Right cardiac atrium (tissue), 5 donors: ENCODE data around the gene ARSK. TPM values are rescaled to one million over a fixed set of nuclear protein-coding genes. Genes with fewer than 3 reads are reported as not detected.

ENCODE experiments used
- ATAC-seq, 2 donors: fragments of 200-7000 bp; cut with Tn5 transposase; one replicate each; pipeline versions ENCODE4 v1.8.0 to v1.9.1; 2020; ENCODE audit warnings: moderate library complexity in 2 of 2, mild to moderate bottlenecking in 1 of 2
- DNase-seq, 3 donors: peaks; one replicate each; pipeline ENCODE4 v3.0.0-alpha.2; 2020
- H3K27ac ChIP-seq: one replicate; pipeline ENCODE4 v1.5.1; 2013; ENCODE audit warnings: mild to moderate bottlenecking, low read length, control low read depth, moderate library complexity
- H3K27me3 ChIP-seq: one replicate; pipeline ENCODE4 v1.6.1; 2013; ENCODE audit not compliant: control insufficient read depth, insufficient read depth
- H3K4me1 ChIP-seq: one replicate; pipeline ENCODE4 v1.6.1; 2013; ENCODE audit warnings: low read length; ENCODE audit not compliant: control insufficient read depth, insufficient read depth
- H3K4me3 ChIP-seq: one replicate; pipeline ENCODE4 v1.5.1; 2013; ENCODE audit warnings: low read length, control low read depth
- H3K9me3 ChIP-seq: one replicate; pipeline ENCODE4 v1.6.1; 2013; ENCODE audit warnings: low read length; ENCODE audit not compliant: control insufficient read depth
- WGBS: extraction: QIAGEN DNeasy Blood & Tissue Kit; methylation state at CpG from one replicate; pipeline ENCODE4 v1.1.7; 2013; 5-methylcytosine and 5-hydroxymethylcytosine counted together
- intact Hi-C, 4 donors: fragments of 100-400 bp; cut with DNase I; formaldehyde crosslinking; loops; one replicate each; pipeline versions ENCODE4 v1.11.0 to v1.14.0; 2022 to 2023
- polyA plus RNA-seq: library from polyadenylated mRNA; stranded (reverse); fragments of 200-250 nt; gene quantifications from one replicate; pipeline ENCODE4 v1.2.3, GENCODE V29; 2013
- total RNA-seq, 4 donors: library from RNA; stranded (reverse); fragmentation: NEBNext Ultra II Directional; extraction: Animal tissue kit (Norgen Biotek cat#: 25700); gene quantifications; one replicate each; pipeline ENCODE4 v1.2.1, GENCODE V29; 2021
- donor health status: healthy with polysubstance abuse.
- donor health status: DM: no; HTN: yes; CAD: no.
- donor health status: DM: no; HTN: no; CAD: no.
- donor health status: DM: no; HTN: yes; CAD: no; lungs with severe emphysema.
- donor health status: DM: yes; HTN: yes; CAD: no.

ARSK gene
- total and polyA plus RNA-seq, 5 donors, result 3.6 to 5.2 (median 4.2) TPM

- Histone ChIP-seq H3K27ac (no peak overlapping the region), H3K4me1 (no peaks in the 10 kb centered on the region), H3K9me3 (no peaks in the 10 kb centered on the region), H3K4me3 (no peak overlapping the region), H3K27me3 (no peaks in the 10 kb centered on the region)
- intact Hi-C loops, result no loop called here
- 67% methylated on average over 4 of the region's 4 CpGs for WGBS
- ATAC-seq, result no peak
- no peak for DNase-seq
Observed at GRCh38 chr5:95564450-95564849, 9.5 kb downstream of the ARSK start.

- intact Hi-C loops, result no loop called here
- H3K27ac ChIP-seq, result no peak overlapping the region
- no peaks in the 10 kb centered on the region for H3K4me1 ChIP-seq
- no peak for DNase-seq
- no peaks in the 10 kb centered on the region for H3K9me3 ChIP-seq
- no peak for ATAC-seq
- H3K4me3 ChIP-seq, result no peak overlapping the region
- no peaks in the 10 kb centered on the region for H3K27me3 ChIP-seq
- 83% methylated on average over 4 of the region's 4 CpGs for WGBS
Observed at GRCh38 chr5:95565280-95565920, 10.5 kb downstream of the ARSK start.

- no peak for DNase-seq
- ATAC-seq, result no peak
- WGBS, result 90% methylated on average over 2 of the region's 2 CpGs
Observed at GRCh38 chr5:95572016-95572415, 17.1 kb downstream of the ARSK start.

GRCh38 chr5:95581576-95581975 is 26.7 kb downstream of the ARSK start:
- 96% methylated on average over 2 of the region's 2 CpGs for WGBS
- ATAC-seq, result no peak
- intact Hi-C loops, result no loop called here

More at GRCh38 chr5:95572016-95572415, 17.1 kb downstream of the ARSK start:
- Histone ChIP-seq H3K27ac (no peak overlapping the region), H3K4me1 (no peaks in the 10 kb centered on the region), H3K27me3 (no peaks in the 10 kb centered on the region), H3K4me3 (no peak overlapping the region), H3K9me3 (no peaks in the 10 kb centered on the region)
- intact Hi-C loops, result no loop called here

GRCh38 chr5:95583992-95584391 is 29.1 kb downstream of the ARSK start:
- no peaks in the 10 kb centered on the region for H3K27me3 ChIP-seq
- ATAC-seq (no peak), DNase-seq (no peak)
- H3K4me3 ChIP-seq, result no peak overlapping the region
- H3K27ac ChIP-seq, result no peak overlapping the region
- no peaks in the 10 kb centered on the region for H3K9me3 ChIP-seq
- no peaks in the 10 kb centered on the region for H3K4me1 ChIP-seq
- intact Hi-C loops, result no loop called here
- WGBS, result 95% methylated on average over 1 of the region's 1 CpG

More at GRCh38 chr5:95581576-95581975, 26.7 kb downstream of the ARSK start:
- H3K9me3 ChIP-seq, result no peaks in the 10 kb centered on the region
- DNase-seq, result no peak
- no peak overlapping the region for H3K4me3 ChIP-seq
- H3K4me1 ChIP-seq, result no peaks in the 10 kb centered on the region
- no peak overlapping the region for H3K27ac ChIP-seq
- no peaks in the 10 kb centered on the region for H3K27me3 ChIP-seq

- intact Hi-C loops, result no loop called here
- no peaks in the 10 kb centered on the region for H3K9me3 ChIP-seq
- DNase-seq (no peak), ATAC-seq (no peak)
- WGBS, result 78% methylated on average over 1 of the region's 1 CpG
- no peaks in the 10 kb centered on the region for H3K4me1 ChIP-seq
- H3K4me3 ChIP-seq, result no peak overlapping the region
- no peak overlapping the region for H3K27ac ChIP-seq
- H3K27me3 ChIP-seq, result no peaks in the 10 kb centered on the region
Observed at GRCh38 chr5:95590880-95591279, 36.0 kb downstream of the ARSK start.

GRCh38 chr5:95591490-95591901 is 36.6 kb downstream of the ARSK start:
- ATAC-seq (no peak), DNase-seq (no peak)
- intact Hi-C loops, result no loop called here
- H3K9me3 ChIP-seq, result no peaks in the 10 kb centered on the region
- no peak overlapping the region for H3K27ac ChIP-seq
- 92% methylated on average over 5 of the region's 5 CpGs for WGBS
- no peaks in the 10 kb centered on the region for H3K4me1 ChIP-seq
- H3K4me3 ChIP-seq, result no peak overlapping the region
- no peaks in the 10 kb centered on the region for H3K27me3 ChIP-seq

GRCh38 chr5:95595289-95595931 is 40.5 kb downstream of the ARSK start:
- DNase-seq (no peak), ATAC-seq (no peak)
- no peak overlapping the region for H3K4me3 ChIP-seq
- H3K27ac ChIP-seq, result no peak overlapping the region
- 95% methylated on average over 3 of the region's 3 CpGs for WGBS
- no peaks in the 10 kb centered on the region for H3K9me3 ChIP-seq
- H3K27me3 ChIP-seq, result no peaks in the 10 kb centered on the region
- intact Hi-C loops, result no loop called here
- no peaks in the 10 kb centered on the region for H3K4me1 ChIP-seq

- WGBS, result 85% methylated on average over 1 of the region's 1 CpG
- Histone ChIP-seq H3K27ac (no peak overlapping the region), H3K4me1 (no peaks in the 10 kb centered on the region), H3K27me3 (no peaks in the 10 kb centered on the region), H3K9me3 (no peaks in the 10 kb centered on the region), H3K4me3 (no peak overlapping the region)
- DNase-seq (no peak), ATAC-seq (no peak)
- intact Hi-C loops, result no loop called here
Observed at GRCh38 chr5:95599252-95599651, 44.4 kb downstream of the ARSK start.

- H3K9me3 ChIP-seq, result no peaks in the 10 kb centered on the region
- DNase-seq, result no peak
- no peak for ATAC-seq
- no peak overlapping the region for H3K27ac ChIP-seq
- 57% methylated on average over 1 of the region's 1 CpG for WGBS
- H3K4me1 ChIP-seq, result no peaks in the 10 kb centered on the region
- H3K4me3 ChIP-seq, result no peak overlapping the region
- H3K27me3 ChIP-seq, result no peaks in the 10 kb centered on the region
- intact Hi-C loops, result no loop called here
Observed at GRCh38 chr5:95600557-95600956, 45.7 kb downstream of the ARSK start.

- WGBS, result 97% methylated on average over 5 of the region's 5 CpGs
- H3K4me1 ChIP-seq, result no peaks in the 10 kb centered on the region
- H3K4me3 ChIP-seq, result no peak overlapping the region
- no peaks in the 10 kb centered on the region for H3K27me3 ChIP-seq
- H3K27ac ChIP-seq, result no peak overlapping the region
- no peaks in the 10 kb centered on the region for H3K9me3 ChIP-seq
- DNase-seq (no peak), ATAC-seq (no peak)
- intact Hi-C loops, result no loop called here
Observed at GRCh38 chr5:95605786-95606185, 50.9 kb downstream of the ARSK start.
